Cardiac fibroblast (primary cell): ENCODE data around the gene UQCR10.
"Not testable (repeated sequence)": the region's sequence is repeated elsewhere in the genome, so short reads cannot be mapped to it uniquely, and the experiment has no call there.

Source experiments
- DNase-seq, 2 donors: peaks; one replicate each; pipeline versions ENCODE4 v3.0.0 to v3.0.0-alpha.2; 2010; ENCODE audit warnings: low read depth in 2 of 2
- H3K4me3 ChIP-seq, 2 donors: replicated peaks in 1 of 2; 1 replicate in 1 of 2; 2 replicates in 1 of 2; pipeline ENCODE4 v1.5.1; 2011; ENCODE audit warnings: low read depth in 2 of 2, low read length in 2 of 2, mild to moderate bottlenecking in 2 of 2, moderate library complexity in 1 of 2
- CTCF ChIP-seq: IDR thresholded peaks from one replicate; pipeline ENCODE4 v1.5.1; 2011; ENCODE audit warnings: low read depth, mild to moderate bottlenecking, low read length, inconsistent platforms

Gene UQCR10

GRCh38 chr22:29753808-29754657, 13.1 kb upstream of the UQCR10 start:
- no peak for TF ChIP-seq CTCF
- H3K4me3 ChIP-seq: no peak overlapping the region
- no peak for DNase-seq

GRCh38 chr22:29754658-29755395, 12.3 kb upstream of the UQCR10 start:
- DNase-seq, H3K4me3 ChIP-seq: not testable (repeated sequence)

GRCh38 chr22:29755889-29756288, 11.3 kb upstream of the UQCR10 start:
- no peak for DNase-seq
- H3K4me3 ChIP-seq: no peak overlapping the region
- TF ChIP-seq CTCF: no peak

- DNase-seq: no peak
- no peak for TF ChIP-seq CTCF
Observed at GRCh38 chr22:29756341-29756740, 10.8 kb upstream of the UQCR10 start.

GRCh38 chr22:29757096-29757495, 10.1 kb upstream of the UQCR10 start:
- H3K4me3 ChIP-seq: no peak overlapping the region
- DNase-seq: no peak
- TF ChIP-seq CTCF: no peak

More at GRCh38 chr22:29756341-29756740, 10.8 kb upstream of the UQCR10 start:
- H3K4me3 ChIP-seq: no peak overlapping the region

- TF ChIP-seq CTCF: no peak
- DNase-seq: peak; percentile 33 to 45
- H3K4me3 ChIP-seq: no peak overlapping the region
Observed at GRCh38 chr22:29758068-29758622, 9.0 kb upstream of the UQCR10 start.

- no peak overlapping the region for H3K4me3 ChIP-seq
- DNase-seq: no peak
- TF ChIP-seq CTCF: no peak
Observed at GRCh38 chr22:29758959-29759358, 8.2 kb upstream of the UQCR10 start.
